HG03196 (cell line): ENCODE data around the gene KCNH3.
"Not testable (repeated sequence)": the region's sequence is repeated elsewhere in the genome, so short reads cannot be mapped to it uniquely, and the experiment has no call there.

Experiments used
- ATAC-seq: cut with Tn5 transposase; IDR thresholded peaks from one replicate; pipeline ENCODE4 v1.9.1; 2021; ENCODE audit not compliant: unreplicated experiment

Gene KCNH3

GRCh38 chr12:49538510-49539403 is at the start of gene KCNH3:
TSS of gene KCNH3 (plus strand) at chr12:49539030. CDS start at chr12:49539417, 387 bp downstream.
- ATAC-seq, result no peak

- ATAC-seq, result no peak
Observed at GRCh38 chr12:49489154-49489553, 49.7 kb upstream of the KCNH3 start.

GRCh38 chr12:49489720-49490119 is 49.1 kb upstream of the KCNH3 start:
- ATAC-seq, result no peak

GRCh38 chr12:49491823-49492222 is 47.0 kb upstream of the KCNH3 start:
- no peak for ATAC-seq

GRCh38 chr12:49493900-49494299 is 44.9 kb upstream of the KCNH3 start:
- ATAC-seq, result no peak

- ATAC-seq, result no peak
Observed at GRCh38 chr12:49496417-49497360, 42.1 kb upstream of the KCNH3 start.

- no peak for ATAC-seq
Observed at GRCh38 chr12:49501895-49502294, 36.9 kb upstream of the KCNH3 start.

- ATAC-seq, result no peak
Observed at GRCh38 chr12:49502590-49502989, 36.2 kb upstream of the KCNH3 start.

GRCh38 chr12:49503674-49504180 is 35.1 kb upstream of the KCNH3 start:
- ATAC-seq, result no peak

- no peak for ATAC-seq
Observed at GRCh38 chr12:49505672-49506071, 33.2 kb upstream of the KCNH3 start.

- no peak for ATAC-seq
Observed at GRCh38 chr12:49507139-49507538, 31.7 kb upstream of the KCNH3 start.

GRCh38 chr12:49509681-49510080 is 29.1 kb upstream of the KCNH3 start:
- ATAC-seq, result not testable (repeated sequence)

GRCh38 chr12:49511410-49511809 is 27.4 kb upstream of the KCNH3 start:
- ATAC-seq, result no peak

GRCh38 chr12:49512546-49512945 is 26.3 kb upstream of the KCNH3 start:
- no peak for ATAC-seq

GRCh38 chr12:49515266-49515665 is 23.6 kb upstream of the KCNH3 start:
- no peak for ATAC-seq

- ATAC-seq, result no peak
Observed at GRCh38 chr12:49518914-49519573, 19.8 kb upstream of the KCNH3 start.

GRCh38 chr12:49519574-49519936 is 19.3 kb upstream of the KCNH3 start:
- ATAC-seq, result no peak

GRCh38 chr12:49521389-49521788 is 17.4 kb upstream of the KCNH3 start:
- ATAC-seq, result no peak

- no peak for ATAC-seq
Observed at GRCh38 chr12:49524660-49525324, 14.0 kb upstream of the KCNH3 start.

- ATAC-seq, result no peak
Observed at GRCh38 chr12:49525942-49526341, 12.9 kb upstream of the KCNH3 start.
